Activated T-helper 17 cell treated with anti-CD3 and anti-CD28 coated beads, Interleukin-2, amount 50 U/mL, for 72 hours (primary cell): ENCODE data around the gene TGFBR1. TPM values are rescaled to one million over a fixed set of nuclear protein-coding genes. Genes with fewer than 3 reads are reported as not detected.

Experiments used
- ATAC-seq: fragments of 150-1000 bp; cut with Tn5 transposase; replicated peaks from 2 replicates; pipeline ENCODE4 v1.10.0; 2021; ENCODE audit warnings: mild to moderate bottlenecking, moderate library complexity
- H3K27ac Mint-ChIP-seq: one replicate; pipeline ENCODE4 v1.8.0; 2022; ENCODE audit warnings: mixed read lengths
- H3K27me3 Mint-ChIP-seq: one replicate; pipeline ENCODE4 v1.8.0; 2022; ENCODE audit warnings: mixed read lengths
- H3K36me3 Mint-ChIP-seq: one replicate; pipeline ENCODE4 v1.8.0; 2022; ENCODE audit warnings: low read depth, mild to moderate bottlenecking, mixed read lengths
- H3K4me1 Mint-ChIP-seq: one replicate; pipeline ENCODE4 v1.8.0; 2022; ENCODE audit warnings: mixed read lengths
- H3K4me3 Mint-ChIP-seq: one replicate; pipeline ENCODE4 v1.8.0; 2022; ENCODE audit warnings: mild to moderate bottlenecking, mixed read lengths
- H3K9me3 Mint-ChIP-seq: one replicate; pipeline ENCODE4 v1.8.0; 2022; ENCODE audit warnings: mixed read lengths
- total RNA-seq, 2 donors: library from RNA; stranded (reverse); gene quantifications; one replicate each; pipeline ENCODE4 v1.2.3, GENCODE V29; 2022

Gene TGFBR1
- total RNA-seq, 2 donors from 2014 or later: 56.0 to 56.3 TPM

DNA sequence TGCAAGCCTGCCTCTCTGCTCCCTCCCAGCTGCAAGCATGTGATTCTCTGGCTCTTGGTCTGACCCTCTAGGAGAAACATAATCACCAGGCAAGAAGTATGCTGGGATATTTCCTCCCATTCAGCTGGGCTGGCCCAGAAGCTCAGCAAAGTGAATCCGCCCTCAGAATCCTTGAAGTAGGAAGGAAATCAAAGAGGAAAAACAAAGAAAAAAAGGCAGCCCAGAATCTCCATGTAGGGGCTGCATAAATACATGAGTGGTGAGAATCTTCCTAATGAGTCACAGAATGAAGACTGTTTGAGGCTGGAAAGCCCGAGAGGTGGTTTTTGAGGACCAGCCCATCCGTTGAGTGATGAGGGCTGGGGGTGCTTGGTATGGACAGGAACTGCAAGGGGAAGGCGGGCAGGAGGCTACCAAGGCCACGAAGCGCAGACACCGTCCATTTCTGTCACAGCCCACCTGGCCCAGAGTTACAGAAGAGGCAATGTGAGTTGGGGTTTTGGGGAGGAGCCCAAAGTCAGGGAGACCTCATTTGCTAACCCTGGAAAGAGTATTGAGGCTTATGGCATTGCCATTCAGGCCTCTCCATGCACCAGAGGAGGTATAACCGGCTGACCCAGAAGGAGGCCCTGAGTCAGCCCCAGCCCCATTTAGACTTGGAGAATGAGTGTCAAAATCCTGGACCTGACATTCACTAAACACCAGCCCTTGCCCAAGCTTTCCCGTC lies 33.4 kb upstream of the TGFBR1 start:
- Mint-ChIP-seq H3K36me3 (no peaks in the 10 kb centered on the region), H3K27ac (no peak overlapping the region), H3K4me1 (peaks cover 35% of the 10 kb centered on the region), H3K9me3 (no peaks in the 10 kb centered on the region), H3K4me3 (no peak overlapping the region), H3K27me3 (no peaks in the 10 kb centered on the region)
- ATAC-seq: peak; percentile 60

DNA sequence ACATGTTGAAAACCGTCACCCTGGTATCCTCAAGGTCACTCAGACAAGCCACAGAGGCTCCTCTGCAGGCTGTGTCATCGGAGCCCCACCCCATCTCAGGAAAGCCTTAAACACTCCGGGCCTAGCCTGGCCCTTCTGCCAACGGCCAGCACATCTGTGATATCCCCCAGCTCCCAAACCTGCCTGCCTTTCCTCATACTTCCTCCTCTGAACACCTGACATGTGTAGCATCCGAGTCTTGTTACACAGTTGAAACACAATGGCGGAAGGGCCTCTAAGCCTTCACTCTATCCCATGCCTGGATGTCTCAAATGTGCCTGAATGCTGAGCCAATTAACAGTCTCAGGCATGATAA lies 32.9 kb upstream of the TGFBR1 start:
- Mint-ChIP-seq H3K27ac (no peak overlapping the region), H3K4me3 (no peak overlapping the region), H3K36me3 (no peaks in the 10 kb centered on the region), H3K27me3 (no peaks in the 10 kb centered on the region), H3K4me1 (peaks cover 40% of the 10 kb centered on the region), H3K9me3 (no peaks in the 10 kb centered on the region)
- ATAC-seq: no peak

- no peaks in the 10 kb centered on the region for H3K9me3 Mint-ChIP-seq
- no peaks in the 10 kb centered on the region for H3K36me3 Mint-ChIP-seq
- no peak for ATAC-seq
- H3K27me3 Mint-ChIP-seq: no peaks in the 10 kb centered on the region
- peaks cover 44% of the 10 kb centered on the region for H3K4me1 Mint-ChIP-seq
- no peak overlapping the region for H3K27ac Mint-ChIP-seq
- H3K4me3 Mint-ChIP-seq: no peak overlapping the region
These were observed 31.6 kb upstream of the TGFBR1 start for GRCh38 chr9:99073347-99073746.

DNA sequence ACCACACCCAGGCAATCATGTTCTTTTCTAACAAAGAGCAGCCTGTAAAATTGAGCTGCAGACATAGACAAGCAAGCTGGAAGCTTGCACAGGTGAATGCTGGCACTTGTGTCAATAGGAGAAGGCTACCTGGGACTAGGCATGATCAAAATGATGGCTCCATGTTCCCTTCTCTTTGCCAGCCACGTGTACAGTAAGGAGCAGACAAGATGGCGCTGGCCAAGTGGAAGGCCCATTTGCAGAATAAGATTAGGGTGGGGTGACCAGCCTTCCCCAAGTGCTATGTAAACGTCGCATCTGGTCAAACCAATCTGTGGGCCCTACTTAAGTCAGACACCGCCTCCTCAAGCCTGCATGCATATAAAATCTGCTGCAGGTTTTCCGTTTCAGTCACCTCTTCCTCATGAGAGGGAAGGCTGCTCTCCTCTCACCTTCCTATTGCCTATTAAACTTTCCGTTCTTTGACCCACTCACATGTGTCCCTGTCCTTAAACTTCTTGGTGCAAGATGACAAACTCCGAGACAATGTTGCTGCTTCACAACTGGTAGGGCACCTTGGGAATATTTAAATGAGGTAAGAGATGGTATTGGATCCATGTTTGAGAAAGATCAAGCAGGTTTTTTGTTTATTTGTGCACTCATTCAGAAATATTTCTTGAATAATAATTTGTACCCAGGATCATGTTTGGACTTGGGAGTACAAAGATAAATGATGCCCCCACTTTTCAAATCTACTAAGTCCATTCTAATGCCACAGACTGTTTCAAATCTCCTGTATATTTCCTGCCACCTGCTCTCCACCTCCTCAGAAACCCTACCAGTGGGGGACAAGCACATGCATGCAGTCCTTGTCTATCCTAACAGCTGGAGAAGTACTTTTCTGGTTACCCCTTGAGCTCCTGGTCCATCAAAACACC lies 30.7 kb upstream of the TGFBR1 start:
- Mint-ChIP-seq H3K4me3 (no peak overlapping the region), H3K9me3 (no peaks in the 10 kb centered on the region), H3K36me3 (no peaks in the 10 kb centered on the region), H3K27me3 (no peaks in the 10 kb centered on the region), H3K27ac (peak overlapping the region; percentile 8), H3K4me1 (peaks cover 39% of the 10 kb centered on the region)
- no peak for ATAC-seq

GRCh38 chr9:99074902-99075245 lies 30.0 kb upstream of the TGFBR1 start:
- no peak overlapping the region for H3K4me3 Mint-ChIP-seq
- H3K9me3 Mint-ChIP-seq: no peaks in the 10 kb centered on the region
- H3K4me1 Mint-ChIP-seq: peaks cover 41% of the 10 kb centered on the region
- H3K36me3 Mint-ChIP-seq: no peaks in the 10 kb centered on the region
- H3K27me3 Mint-ChIP-seq: no peaks in the 10 kb centered on the region
- peak overlapping the region; percentile 8 for H3K27ac Mint-ChIP-seq
- no peak for ATAC-seq

DNA sequence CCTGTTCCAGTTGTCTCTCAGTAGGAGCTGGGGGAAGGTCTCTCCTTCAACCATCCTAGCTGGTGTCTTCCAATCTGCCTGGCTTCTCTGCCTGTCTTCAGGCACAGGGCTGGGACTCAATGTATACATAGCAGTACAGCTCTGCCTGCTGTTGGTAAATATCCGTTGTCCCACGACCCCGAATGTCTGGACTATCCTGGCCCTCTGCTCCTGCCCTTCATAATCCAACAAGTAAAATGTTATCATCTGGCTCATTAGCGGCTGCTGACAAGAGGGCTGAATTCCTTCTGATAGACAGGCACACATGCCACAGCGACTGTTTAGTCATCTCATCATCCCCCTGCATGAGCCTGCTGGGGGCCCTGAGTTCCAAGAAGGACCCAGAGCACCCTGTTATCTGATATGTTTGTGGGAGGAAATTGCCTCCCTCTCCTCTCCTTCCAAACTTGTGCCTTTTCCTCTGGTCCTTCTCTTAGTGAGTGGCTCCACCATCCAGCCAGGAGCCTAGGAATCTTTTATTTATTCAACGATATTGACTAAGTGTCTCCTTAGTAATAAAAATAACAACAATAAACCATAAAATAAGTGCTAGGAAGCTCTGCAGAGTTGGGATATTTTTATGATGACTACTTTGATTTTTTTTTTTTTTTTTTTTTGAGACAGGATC lies 29.5 kb upstream of the TGFBR1 start:
- Mint-ChIP-seq H3K9me3 (no peaks in the 10 kb centered on the region), H3K27me3 (no peaks in the 10 kb centered on the region), H3K4me3 (no peak overlapping the region), H3K36me3 (no peaks in the 10 kb centered on the region), H3K27ac (peak overlapping the region; percentile 8), H3K4me1 (peaks cover 41% of the 10 kb centered on the region)
- ATAC-seq: no peak

GRCh38 chr9:99076030-99076429 lies 28.9 kb upstream of the TGFBR1 start:
- peak; percentile 5 for ATAC-seq
- no peaks in the 10 kb centered on the region for H3K36me3 Mint-ChIP-seq
- peaks cover 41% of the 10 kb centered on the region for H3K4me1 Mint-ChIP-seq
- no peaks in the 10 kb centered on the region for H3K9me3 Mint-ChIP-seq
- peak overlapping the region; percentile 59 for H3K4me3 Mint-ChIP-seq
- peak overlapping the region; percentile 85 for H3K27ac Mint-ChIP-seq
- no peaks in the 10 kb centered on the region for H3K27me3 Mint-ChIP-seq

DNA sequence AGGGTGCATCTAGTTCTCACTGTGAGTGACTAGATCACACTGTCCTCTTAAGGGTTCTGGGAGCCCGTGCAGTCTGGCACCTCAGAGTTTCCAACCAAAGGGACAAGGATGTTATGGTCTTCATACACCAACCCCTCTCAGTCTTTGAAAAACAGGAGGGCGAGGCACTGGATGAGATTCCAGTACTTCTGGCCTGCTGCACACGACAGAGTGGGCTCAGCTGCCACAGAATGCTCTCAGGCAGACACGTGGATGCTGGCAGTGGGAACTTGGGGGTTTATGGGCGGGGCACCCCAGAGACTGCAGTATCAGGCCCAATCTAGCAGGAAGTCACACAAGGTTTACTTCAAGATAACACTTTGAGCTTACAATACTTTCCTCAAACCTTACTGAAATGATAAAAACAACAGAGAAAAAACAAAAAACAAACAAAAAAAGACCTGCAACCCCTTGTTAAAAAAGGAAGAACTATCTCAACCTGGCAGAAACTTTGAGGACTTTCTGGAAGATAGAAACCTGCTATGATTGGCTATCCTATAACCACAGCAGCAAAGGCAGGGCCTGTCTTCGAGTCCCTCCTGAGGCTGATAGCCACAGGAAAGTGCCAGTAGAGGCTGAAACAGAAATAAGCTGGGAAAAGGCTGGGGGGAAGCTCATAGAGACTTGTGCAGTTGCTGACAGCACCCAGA lies 28.3 kb upstream of the TGFBR1 start:
- Mint-ChIP-seq H3K27me3 (no peaks in the 10 kb centered on the region), H3K9me3 (no peaks in the 10 kb centered on the region), H3K36me3 (no peaks in the 10 kb centered on the region), H3K27ac (peak overlapping the region; percentile 85), H3K4me3 (peak overlapping the region; percentile 59), H3K4me1 (peaks cover 37% of the 10 kb centered on the region)
- ATAC-seq: peak; percentile 63

DNA sequence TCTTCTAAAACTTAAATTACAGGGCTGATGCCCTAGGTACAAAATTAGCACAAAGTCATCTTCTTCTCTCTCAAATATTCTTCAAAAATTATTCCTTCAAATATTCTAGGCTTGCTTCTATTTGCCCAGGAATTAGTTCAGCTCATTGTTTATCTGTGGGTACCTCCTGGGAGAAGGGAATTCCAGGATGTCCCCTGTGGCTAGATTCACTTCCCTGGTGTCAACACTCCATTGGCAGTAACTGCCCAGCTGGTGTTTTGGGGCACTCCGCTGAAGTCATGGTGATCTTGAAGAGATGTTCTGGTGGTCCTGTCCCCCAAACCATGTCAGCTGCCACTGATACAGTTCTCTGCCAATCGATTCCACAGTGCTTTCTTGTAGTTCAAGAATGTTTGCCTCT lies 26.2 kb upstream of the TGFBR1 start:
- Mint-ChIP-seq H3K36me3 (no peaks in the 10 kb centered on the region), H3K4me1 (peaks cover 33% of the 10 kb centered on the region), H3K27ac (no peak overlapping the region), H3K9me3 (no peaks in the 10 kb centered on the region), H3K4me3 (no peak overlapping the region), H3K27me3 (no peaks in the 10 kb centered on the region)
- ATAC-seq: no peak

DNA sequence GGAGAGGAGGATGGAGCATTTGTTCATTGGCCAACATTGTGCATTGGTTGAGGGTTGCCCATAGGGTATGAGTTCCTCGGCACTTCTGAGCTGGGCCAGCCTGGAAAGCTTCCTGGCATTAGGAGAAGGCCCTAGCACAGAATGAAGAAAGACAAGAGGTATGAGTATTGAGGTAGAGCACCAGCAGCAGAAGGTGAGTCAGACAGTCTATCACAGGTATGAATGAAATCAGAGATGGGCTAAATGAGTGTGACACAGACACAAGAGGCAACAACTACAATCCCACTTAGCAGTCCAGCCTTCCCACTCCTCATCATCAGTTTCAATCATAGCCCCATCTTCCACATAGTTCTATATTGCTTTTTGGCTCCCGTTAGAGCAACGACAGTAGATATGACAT lies 25.4 kb upstream of the TGFBR1 start:
- Mint-ChIP-seq H3K36me3 (no peaks in the 10 kb centered on the region), H3K4me1 (peaks cover 28% of the 10 kb centered on the region), H3K4me3 (no peak overlapping the region), H3K27ac (no peak overlapping the region), H3K27me3 (no peaks in the 10 kb centered on the region), H3K9me3 (no peaks in the 10 kb centered on the region)
- ATAC-seq: peak; percentile 49

- no peak for ATAC-seq
- H3K36me3 Mint-ChIP-seq: no peaks in the 10 kb centered on the region
- no peaks in the 10 kb centered on the region for H3K9me3 Mint-ChIP-seq
- H3K27ac Mint-ChIP-seq: no peak overlapping the region
- no peaks in the 10 kb centered on the region for H3K27me3 Mint-ChIP-seq
- peaks cover 19% of the 10 kb centered on the region for H3K4me1 Mint-ChIP-seq
- H3K4me3 Mint-ChIP-seq: no peak overlapping the region
These were observed 21.9 kb upstream of the TGFBR1 start for GRCh38 chr9:99083051-99083450.

DNA sequence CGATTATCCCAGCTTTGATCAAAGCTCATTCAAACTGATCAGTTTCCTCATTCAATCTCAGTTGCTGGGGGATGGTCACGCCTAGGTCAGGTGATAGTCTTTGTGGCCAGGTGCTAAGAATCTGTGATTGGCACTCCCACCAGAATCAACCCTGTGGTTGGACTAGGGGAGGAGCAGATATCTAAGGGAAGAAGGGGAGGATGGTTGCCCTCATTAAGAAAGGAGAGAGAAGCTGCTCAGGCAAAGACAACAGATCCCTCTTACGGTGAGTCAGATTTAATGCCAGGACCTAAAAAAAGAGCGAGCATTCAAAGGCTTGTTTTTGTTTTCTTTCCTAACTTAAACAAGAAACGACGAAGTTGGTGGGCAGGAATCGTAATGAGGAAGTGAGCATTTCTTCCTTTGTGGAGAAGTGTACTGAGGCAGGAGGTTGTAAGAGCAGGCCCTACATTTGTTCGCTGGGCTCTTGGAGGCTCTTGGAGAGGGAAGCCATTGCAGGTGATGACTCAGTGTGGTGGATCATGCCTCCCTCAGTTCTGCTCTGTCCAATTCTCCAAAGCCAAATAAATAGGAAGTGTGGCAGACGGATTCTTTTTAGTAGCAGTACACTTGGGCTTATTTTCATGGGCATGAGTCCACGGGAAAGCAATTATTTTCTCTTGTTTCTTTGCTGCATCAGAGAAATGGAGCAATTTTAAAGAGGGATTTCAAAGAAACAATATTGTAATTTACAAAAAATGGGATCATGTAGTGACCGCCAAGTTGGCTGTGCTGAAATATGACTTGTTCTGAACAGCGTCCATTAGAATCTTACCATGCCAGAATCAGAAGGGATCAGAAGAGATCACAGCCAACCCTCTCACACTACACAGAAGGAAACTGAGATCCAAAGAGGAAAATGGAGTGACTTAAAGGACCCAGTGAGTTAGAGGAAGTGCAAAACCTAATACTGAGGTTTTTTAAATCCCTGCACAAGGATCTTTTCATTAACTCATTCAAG lies 18.7 kb upstream of the TGFBR1 start:
- Mint-ChIP-seq H3K4me3 (no peak overlapping the region), H3K27ac (peak overlapping the region; percentile 16), H3K27me3 (no peaks in the 10 kb centered on the region), H3K36me3 (no peaks in the 10 kb centered on the region), H3K9me3 (no peaks in the 10 kb centered on the region), H3K4me1 (peaks cover 14% of the 10 kb centered on the region)
- ATAC-seq: no peak

DNA sequence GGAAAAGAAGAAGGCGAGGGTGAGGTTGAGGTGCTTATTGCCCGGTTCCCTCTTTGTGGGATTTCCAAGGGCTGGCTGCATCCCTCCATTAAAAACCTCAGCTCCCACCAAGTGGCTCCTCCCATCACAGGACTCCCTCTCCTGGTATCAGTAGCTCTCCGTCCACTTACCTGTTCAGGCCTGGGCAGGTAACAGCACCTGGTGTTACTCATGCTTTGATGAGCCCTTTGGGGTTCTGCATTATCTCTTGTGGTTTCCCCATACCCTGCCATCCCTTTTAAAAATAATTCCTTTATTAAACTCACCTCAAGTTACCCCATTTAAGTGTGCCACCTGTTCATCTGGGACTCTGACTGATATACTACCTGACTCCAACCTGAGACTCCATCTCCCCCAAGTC lies 17.5 kb upstream of the TGFBR1 start:
- ATAC-seq: no peak
- Mint-ChIP-seq H3K27me3 (no peaks in the 10 kb centered on the region), H3K36me3 (no peaks in the 10 kb centered on the region), H3K9me3 (no peaks in the 10 kb centered on the region), H3K27ac (no peak overlapping the region), H3K4me1 (peaks cover 19% of the 10 kb centered on the region), H3K4me3 (no peak overlapping the region)
